HEK293 (cell line): Measurements from ENCODE around the gene CCNI.
"Not testable (repeated sequence)": the region's sequence is repeated elsewhere in the genome, so short reads cannot be mapped to it uniquely, and the experiment has no call there.

Source experiments
- CTCF ChIA-PET: fragments of 350-600 bp; formaldehyde crosslinking; extraction: SDS; loops from one replicate; lab custom pipeline; 2021; ENCODE audit warnings: antibody characterized with exemption; lab: Yijun Ruan, JAX
- POLR2A ChIA-PET: fragments of 300-600 bp; formaldehyde crosslinking; extraction: SDS; loops from one replicate; lab custom pipeline; 2020; ENCODE audit warnings: antibody characterized with exemption, inconsistent platforms; lab: Yijun Ruan, JAX
- H3K27ac ChIP-seq: fragments of 200-500 bp; sonication (Bioruptor generic); 2 replicates; pipeline ENCODE4 v1.5.1; 2014; ENCODE audit warnings: low read depth, low read length, control low read depth, inconsistent platforms; ENCODE audit errors: extremely low read depth
- H3K36me3 ChIP-seq, 2 experiments: fragments of 200-500 bp in 1 of 2; sonication (Bioruptor generic) in 1 of 2; 1 replicate in 1 of 2; 2 replicates in 1 of 2; pipeline ENCODE4 v1.5.1; 2014 to 2017; ENCODE audit warnings: inconsistent platforms in 2 of 2, low read length in 2 of 2; ENCODE audit not compliant: control insufficient read depth in 2 of 2, insufficient read depth in 1 of 2
- H3K4me1 ChIP-seq: fragments of 200-500 bp; sonication (Bioruptor generic); 2 replicates; pipeline ENCODE4 v1.5.1; 2014; ENCODE audit warnings: mild to moderate bottlenecking, low read length, inconsistent platforms; ENCODE audit not compliant: control insufficient read depth, insufficient read depth
- H3K4me3 ChIP-seq: 2 replicates; pipeline ENCODE4 v1.5.1; 2011; ENCODE audit warnings: low read depth, mild to moderate bottlenecking, control low read depth, low read length, moderate library complexity
- H3K9me3 ChIP-seq: fragments of 200-500 bp; sonication (Bioruptor generic); 2 replicates; pipeline ENCODE4 v1.5.1; 2014; ENCODE audit warnings: low read depth, low read length, inconsistent platforms; ENCODE audit not compliant: control insufficient read depth, insufficient read depth
- ATF2 ChIP-seq: fragments of 450-650 bp; formaldehyde crosslinking; IDR thresholded peaks from 2 replicates; pipeline ENCODE4 v1.5.1; 2016; ENCODE audit warnings: missing biosample characterization, missing genetic modification characterization, low read depth
- BCL6B ChIP-seq: fragments of 450-650 bp; formaldehyde crosslinking; IDR thresholded peaks from 2 replicates; pipeline ENCODE4 v1.5.1; 2017; ENCODE audit warnings: missing biosample characterization, missing genetic modification characterization
- KLF9 ChIP-seq: fragments of 450-650 bp; formaldehyde crosslinking; IDR thresholded peaks from 2 replicates; pipeline ENCODE4 v1.5.1; 2016; ENCODE audit warnings: missing biosample characterization, missing genetic modification characterization, low read depth
- TRIM28 ChIP-seq: IDR thresholded peaks from 2 replicates; pipeline ENCODE4 v1.6.1; 2011; ENCODE audit warnings: low read length, control low read depth, borderline replicate concordance
- TSHZ1 ChIP-seq: fragments of 450-650 bp; formaldehyde crosslinking; IDR thresholded peaks from 2 replicates; pipeline ENCODE4 v1.5.1; 2016; ENCODE audit warnings: missing biosample characterization, missing genetic modification characterization, borderline replicate concordance
- ZBTB17 ChIP-seq: fragments of 450-650 bp; formaldehyde crosslinking; IDR thresholded peaks from 2 replicates; pipeline ENCODE4 v1.5.1; 2016; ENCODE audit warnings: missing biosample characterization, missing genetic modification characterization
- ZNF121 ChIP-seq: fragments of 450-650 bp; formaldehyde crosslinking; IDR thresholded peaks from 2 replicates; pipeline ENCODE4 v1.5.1; 2016; ENCODE audit warnings: missing biosample characterization, missing genetic modification characterization
- ZNF239 ChIP-seq: fragments of 450-650 bp; formaldehyde crosslinking; IDR thresholded peaks from 2 replicates; pipeline ENCODE4 v1.5.1; 2016; ENCODE audit warnings: missing biosample characterization, missing genetic modification characterization
- ZNF362 ChIP-seq: fragments of 450-650 bp; formaldehyde crosslinking; IDR thresholded peaks from 2 replicates; pipeline ENCODE4 v1.5.1; 2016; ENCODE audit warnings: missing biosample characterization, missing genetic modification characterization
- ZNF366 ChIP-seq: fragments of 450-650 bp; formaldehyde crosslinking; conservative IDR thresholded peaks from 2 replicates; pipeline ENCODE4 v1.5.1; 2016; ENCODE audit warnings: missing biosample characterization, missing genetic modification characterization
- ZNF37A ChIP-seq: fragments of 450-650 bp; IDR thresholded peaks from 2 replicates; pipeline ENCODE4 v1.5.1; 2018; ENCODE audit warnings: missing biosample characterization, missing genetic modification characterization
- ZNF394 ChIP-seq: fragments of 450-650 bp; formaldehyde crosslinking; IDR thresholded peaks from 2 replicates; pipeline ENCODE4 v1.5.1; 2016; ENCODE audit warnings: missing biosample characterization, missing genetic modification characterization, mild to moderate bottlenecking, moderate library complexity, borderline replicate concordance
- ZNF501 ChIP-seq: fragments of 450-650 bp; formaldehyde crosslinking; IDR thresholded peaks from 2 replicates; pipeline ENCODE4 v1.5.1; 2016; ENCODE audit warnings: missing biosample characterization, missing genetic modification characterization
- ZNF518A ChIP-seq: fragments of 450-650 bp; formaldehyde crosslinking; conservative IDR thresholded peaks from 2 replicates; pipeline ENCODE4 v1.5.1; 2016; ENCODE audit warnings: low read depth, missing biosample characterization, missing genetic modification characterization
- ZNF624 ChIP-seq: fragments of 450-650 bp; formaldehyde crosslinking; IDR thresholded peaks from 2 replicates; pipeline ENCODE4 v1.5.1; 2017; ENCODE audit warnings: missing biosample characterization, missing genetic modification characterization
- ZNF629 ChIP-seq: fragments of 450-650 bp; formaldehyde crosslinking; IDR thresholded peaks from 2 replicates; pipeline ENCODE4 v1.5.1; 2017; ENCODE audit warnings: missing biosample characterization, missing genetic modification characterization
- ZSCAN5A ChIP-seq: fragments of 450-650 bp; formaldehyde crosslinking; IDR thresholded peaks from 2 replicates; pipeline ENCODE4 v1.5.1; 2016; ENCODE audit warnings: missing biosample characterization, missing genetic modification characterization

Gene CCNI

GRCh38 chr4:77073106-77073809, 2.5 kb downstream of the CCNI start (continued):
- no peak for TF ChIP-seq ZSCAN5A (tag by site-specific recombination)
- peak; percentile 62; the same call in 1 of the 2 replicates for TF ChIP-seq ZBTB17 (tag by site-specific recombination)
- TF ChIP-seq ZNF501 (tag by site-specific recombination): no peak
- TF ChIP-seq BCL6B (tag by site-specific recombination): no peak
- TF ChIP-seq, all 188 proteins: peak for 4

- H3K27ac ChIP-seq: no peak overlapping the region
- H3K36me3 ChIP-seq: no peaks in the 10 kb centered on the region
- CTCF ChIA-PET: interaction anchor here (1.5 kb wide), 1 partner anchor 13 kb away, joined by 5 read pairs; no protein-coding TSS in a partner anchor
- POLR2A ChIA-PET: interaction anchor here (0.6 kb wide), 2 partner anchors 56 to 170 kb away, joined by 3 to 5 read pairs; no protein-coding TSS in a partner anchor
- H3K4me1 ChIP-seq: no peaks in the 10 kb centered on the region
- H3K4me3 ChIP-seq: no peak overlapping the region
- TF ChIP-seq ATF2 (tag by site-specific recombination) (peak; percentile 76), ZNF366 (tag by site-specific recombination) (0 out of 2 replicates have a peak, but pooled peaks have one; percentile 8), ZNF394 (peak; percentile 35; the same call in 1 of the 2 replicates), ZNF362 (tag by site-specific recombination) (peak; percentile 87), ZBTB17 (tag by site-specific recombination) (no peak), ZNF629 (tag by site-specific recombination) (0 out of 2 replicates have a peak, but pooled peaks have one; percentile 35), ZNF121 (tag by site-specific recombination) (peak; percentile 54; the same call in 1 of the 2 replicates), TSHZ1 (tag by site-specific recombination) (no peak), ZNF239 (tag by site-specific recombination) (no peak), ZNF624 (tag by site-specific recombination) (no peak), KLF9 (no peak), ZNF518A (tag by site-specific recombination) (no peak), ZNF37A (no peak), TRIM28 (no peak)
- H3K9me3 ChIP-seq: no peaks in the 10 kb centered on the region
Observed at GRCh38 chr4:77072195-77072753, 3.5 kb downstream of the CCNI start.

- H3K4me1 ChIP-seq, H3K4me3 ChIP-seq, H3K27ac ChIP-seq, H3K9me3 ChIP-seq, POLR2A ChIA-PET: not testable (repeated sequence)
- CTCF ChIA-PET: interaction anchor here (0.6 to 2.0 kb wide), 2 partner anchors 134 to 637 kb away, joined by 3 to 7 read pairs; no protein-coding TSS in a partner anchor
- peaks cover 8 to 18% of the 10 kb centered on the region in 2 experiments; a peak in 2 of 3 replicates for H3K36me3 ChIP-seq
Observed at GRCh38 chr4:77069514-77069913, 6.3 kb downstream of the CCNI start.
